GM23338 (cell line): ENCODE data around the gene ACVR2A. TPM values are rescaled to one million over a fixed set of nuclear protein-coding genes. Genes with fewer than 3 reads are reported as not detected.

Experiments used
- ATAC-seq: fragments of 200-7000 bp; cut with Tn5 transposase; 3 replicates; pipeline ENCODE4 v1.9.1; 2020
- DNase-seq: peaks from one replicate; pipeline ENCODE4 v3.0.0-alpha.2; 2015; ENCODE audit warnings: low spot score
- H2AFZ ChIP-seq: fragments of 200-600 bp; sonication (generic); 2 replicates; pipeline ENCODE4 v1.8.0; 2016; ENCODE audit warnings: antibody characterized with exemption, mild to moderate bottlenecking, moderate library complexity
- H3F3A ChIP-seq: fragments of 200-600 bp; sonication (generic); replicated peaks from 2 replicates; pipeline ENCODE4 v1.8.0; 2017; ENCODE audit warnings: antibody characterized with exemption, mixed run types, low read depth
- H3K27ac ChIP-seq: fragments of 200-600 bp; sonication (generic); 2 replicates; pipeline ENCODE4 v1.6.1; 2016; ENCODE audit warnings: low read depth
- H3K27me3 ChIP-seq: fragments of 200-600 bp; sonication (generic); 2 replicates; pipeline ENCODE4 v1.8.0; 2016; ENCODE audit warnings: mild to moderate bottlenecking, mixed run types, moderate library complexity; ENCODE audit not compliant: insufficient read depth
- H3K36me3 ChIP-seq: fragments of 200-600 bp; sonication (generic); 2 replicates; pipeline ENCODE4 v1.8.0; 2016; ENCODE audit warnings: mild to moderate bottlenecking; ENCODE audit not compliant: insufficient read depth
- H3K4me1 ChIP-seq: fragments of 200-600 bp; sonication (generic); 2 replicates; pipeline ENCODE4 v1.8.0; 2016; ENCODE audit warnings: mild to moderate bottlenecking, moderate library complexity; ENCODE audit not compliant: insufficient read depth
- H3K4me2 ChIP-seq: fragments of 200-600 bp; sonication (generic); 2 replicates; pipeline ENCODE4 v1.7.1; 2017; ENCODE audit warnings: mixed run types
- H3K4me3 ChIP-seq: fragments of 200-600 bp; sonication (generic); 2 replicates; pipeline ENCODE4 v1.6.1; 2016; ENCODE audit warnings: mixed run types
- H3K79me2 ChIP-seq: fragments of 200-600 bp; sonication (generic); replicated peaks from 2 replicates; pipeline ENCODE4 v1.8.0; 2017; ENCODE audit warnings: mild to moderate bottlenecking; ENCODE audit not compliant: insufficient read depth
- H3K9me2 ChIP-seq: fragments of 200-600 bp; sonication (generic); 2 replicates; pipeline ENCODE4 v1.8.0; 2017; ENCODE audit not compliant: insufficient read depth
- H4K20me1 ChIP-seq: fragments of 200-600 bp; sonication (generic); replicated peaks from 2 replicates; pipeline ENCODE4 v1.8.0; 2017; ENCODE audit warnings: mild to moderate bottlenecking; ENCODE audit not compliant: insufficient read depth
- H3K27ac Mint-ChIP-seq: 2 replicates; pipeline ENCODE4 v1.8.0; 2020; ENCODE audit warnings: inconsistent platforms, mild to moderate bottlenecking, moderate library complexity, mixed read lengths
- H3K27me3 Mint-ChIP-seq: 3 replicates; pipeline ENCODE4 v1.8.0; 2022; ENCODE audit warnings: low read depth, mild to moderate bottlenecking, moderate library complexity, mixed read lengths, inconsistent platforms; ENCODE audit not compliant: insufficient read depth, poor library complexity
- H3K36me3 Mint-ChIP-seq: 3 replicates; pipeline ENCODE4 v1.8.0; 2021; ENCODE audit warnings: low read depth, mild to moderate bottlenecking, inconsistent platforms, moderate library complexity, mixed read lengths
- H3K4me1 Mint-ChIP-seq: 3 replicates; pipeline ENCODE4 v1.8.0; 2020; ENCODE audit warnings: mild to moderate bottlenecking, inconsistent platforms, mixed read lengths
- H3K4me3 Mint-ChIP-seq: 3 replicates; pipeline ENCODE4 v1.8.0; 2021; ENCODE audit warnings: moderate library complexity, mild to moderate bottlenecking, inconsistent platforms, mixed read lengths
- H3K9me3 Mint-ChIP-seq: 3 replicates; pipeline ENCODE4 v1.8.0; 2020; ENCODE audit warnings: moderate library complexity, mild to moderate bottlenecking, inconsistent platforms, mixed read lengths
- CREB1 ChIP-seq: fragments of 250-450 bp; sonication (Bioruptor Pico); IDR thresholded peaks from 2 replicates; pipeline ENCODE4 v1.5.0; 2020; ENCODE audit warnings: low read depth, mild to moderate bottlenecking, moderate library complexity
- CTCF ChIP-seq, 2 experiments: fragments of 200-600 bp in 1 of 2; sonication (generic) in 1 of 2; conservative IDR thresholded peaks; 2 replicates each; pipeline versions ENCODE4 v1.5.1 to v1.6.1; 2016 to 2017; ENCODE audit warnings: antibody characterized with exemption in 2 of 2, low read depth in 2 of 2, mild to moderate bottlenecking in 2 of 2, moderate library complexity in 1 of 2
- EZH2 ChIP-seq: fragments of 200-600 bp; sonication (generic); IDR thresholded peaks from one replicate; pipeline ENCODE4 v1.8.0; 2017; ENCODE audit warnings: antibody characterized with exemption, mild to moderate bottlenecking, low read depth; ENCODE audit not compliant: unreplicated experiment
- POLR2AphosphoS5 ChIP-seq: IDR thresholded peaks from 2 replicates; pipeline ENCODE4 v1.6.1; 2016; ENCODE audit warnings: antibody characterized with exemption, low read depth
- STAT1 ChIP-seq: IDR thresholded peaks from one replicate; pipeline ENCODE4 v1.6.1; 2016; ENCODE audit warnings: antibody characterized with exemption; ENCODE audit not compliant: unreplicated experiment
- ZNF331 ChIP-seq: fragments of 250-450 bp; sonication (Bioruptor Pico); IDR thresholded peaks from 2 replicates; pipeline ENCODE4 v1.5.0; 2020; ENCODE audit warnings: low read depth, mild to moderate bottlenecking, moderate library complexity
- ZNF462 ChIP-seq: fragments of 250-450 bp; sonication (Bioruptor Pico); IDR thresholded peaks from 2 replicates; pipeline ENCODE4 v1.5.0; 2020; ENCODE audit warnings: mild to moderate bottlenecking, moderate library complexity
- polyA plus RNA-seq: library from polyadenylated mRNA; unstranded; fragments of >200 nt; fragmentation: Nextera tagmentation; extraction: Ambion mirVana; gene quantifications from 2 replicates; pipeline ENCODE4 v1.2.1, GENCODE V29; 2016
- total RNA-seq: library from RNA; depleted of rRNA; stranded (reverse); fragments of >200 nt; shearing (Covaris generic); gene quantifications from 2 replicates; pipeline ENCODE4 v1.2.3, GENCODE V29; 2014
- TF ChIP-seq, protein P1 (sequence below): IDR thresholded peaks from 2 replicates; pipeline ENCODE4 v1.6.1; 2016; ENCODE audit warnings: antibody characterized with exemption

The ACVR2A gene
- total and polyA plus RNA-seq, 2 experiments from 2014 or later, result 11.8 to 15.6 TPM

DNA sequence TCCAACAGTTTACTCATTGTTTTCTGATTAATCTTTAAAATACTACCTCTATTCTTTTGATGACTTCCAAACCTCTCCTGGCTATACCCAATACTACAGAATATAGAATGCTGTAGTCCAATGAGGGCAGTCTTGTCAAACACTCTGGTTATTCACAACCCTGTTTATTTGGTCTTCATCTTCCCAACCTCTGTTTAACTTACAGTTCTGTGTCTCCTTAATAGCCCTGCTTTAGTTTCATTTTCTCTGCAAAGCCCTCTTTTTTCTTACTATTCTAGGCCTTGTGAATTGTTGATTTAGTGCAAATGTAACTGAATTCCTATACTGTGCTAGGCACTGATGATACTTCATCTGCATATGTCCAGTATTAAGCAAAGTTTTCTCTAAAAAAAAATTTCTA is 40.0 kb downstream of the ACVR2A start:
- Histone ChIP-seq H3K4me2 (no peak overlapping the region), H3K27me3 (no peaks in the 10 kb centered on the region), H3K4me1 (peaks cover 38% of the 10 kb centered on the region), H3F3A (no peaks in the 10 kb centered on the region), H4K20me1 (peaks cover 6% of the 10 kb centered on the region; the same call in 1 of the 2 replicates), H3K36me3 (no peaks in the 10 kb centered on the region), H3K4me3 (no peak overlapping the region), H3K79me2 (peaks cover 100% of the 10 kb centered on the region), H3K9me2 (no peaks in the 10 kb centered on the region), H2AFZ (no peak overlapping the region), H3K27ac (no peak overlapping the region)
- no peak overlapping the region for H3K27ac Mint-ChIP-seq
- no peaks in the 10 kb centered on the region for H3K27me3 Mint-ChIP-seq
- TF ChIP-seq POLR2AphosphoS5 (no peak), CREB1 (CRISPR knock-in tag) (no peak), ZNF462 (CRISPR knock-in tag) (no peak)
- TF ChIP-seq, protein P1, sequence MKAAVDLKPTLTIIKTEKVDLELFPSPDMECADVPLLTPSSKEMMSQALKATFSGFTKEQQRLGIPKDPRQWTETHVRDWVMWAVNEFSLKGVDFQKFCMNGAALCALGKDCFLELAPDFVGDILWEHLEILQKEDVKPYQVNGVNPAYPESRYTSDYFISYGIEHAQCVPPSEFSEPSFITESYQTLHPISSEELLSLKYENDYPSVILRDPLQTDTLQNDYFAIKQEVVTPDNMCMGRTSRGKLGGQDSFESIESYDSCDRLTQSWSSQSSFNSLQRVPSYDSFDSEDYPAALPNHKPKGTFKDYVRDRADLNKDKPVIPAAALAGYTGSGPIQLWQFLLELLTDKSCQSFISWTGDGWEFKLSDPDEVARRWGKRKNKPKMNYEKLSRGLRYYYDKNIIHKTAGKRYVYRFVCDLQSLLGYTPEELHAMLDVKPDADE, result no peak
- no peaks in the 10 kb centered on the region for H3K36me3 Mint-ChIP-seq
- H3K4me3 Mint-ChIP-seq, result no peak overlapping the region
- no peaks in the 10 kb centered on the region for H3K9me3 Mint-ChIP-seq
- peaks cover 40% of the 10 kb centered on the region for H3K4me1 Mint-ChIP-seq
- ATAC-seq (no peak), DNase-seq (no peak)

DNA sequence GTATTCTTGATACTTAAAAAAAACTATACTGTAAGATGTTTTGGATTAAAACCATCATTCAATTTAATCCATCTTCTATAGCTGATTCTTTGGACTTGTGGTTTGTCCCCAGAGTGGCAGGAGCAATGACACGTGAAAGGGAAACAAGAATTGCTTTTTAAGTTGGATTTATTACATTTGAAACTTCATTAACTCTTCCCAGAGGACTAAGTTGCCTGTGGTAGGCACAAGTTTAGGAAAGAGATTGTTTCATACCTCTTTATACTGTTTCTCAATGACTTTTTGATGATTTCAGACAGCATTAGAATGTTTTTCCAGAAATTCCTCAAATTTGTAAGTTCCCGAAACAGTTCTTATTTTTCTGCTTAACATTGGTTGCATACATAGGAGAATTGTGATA is 41.3 kb downstream of the ACVR2A start:
- peaks cover 100% of the 10 kb centered on the region for H3K79me2 ChIP-seq
- TF ChIP-seq POLR2AphosphoS5, result no peak
- no peak for TF ChIP-seq ZNF331
- no peak for TF ChIP-seq STAT1
- TF ChIP-seq CTCF (conservative IDR thresholded peaks at IDR 0.05; ENCODE audit: low read depth in 2 of 2), result no peak
- TF ChIP-seq EZH2, result no peak

More for the DNA sequence above, 41.3 kb downstream of the ACVR2A start:
- no peaks in the 10 kb centered on the region; the same call in 1 of the 2 replicates for H4K20me1 ChIP-seq
- no peak overlapping the region for H3K4me2 ChIP-seq
- Mint-ChIP-seq H3K4me1 (peaks cover 32% of the 10 kb centered on the region), H3K9me3 (no peaks in the 10 kb centered on the region), H3K4me3 (no peak overlapping the region), H3K27me3 (no peaks in the 10 kb centered on the region), H3K36me3 (no peaks in the 10 kb centered on the region), H3K27ac (no peak overlapping the region)
- H3K4me1 ChIP-seq, result peaks cover 30% of the 10 kb centered on the region
- DNase-seq (no peak), ATAC-seq (no peak)
- H3K4me3 ChIP-seq, result no peak overlapping the region
- no peaks in the 10 kb centered on the region for H3K9me2 ChIP-seq
- H2AFZ ChIP-seq, result no peak overlapping the region
- H3F3A ChIP-seq, result no peaks in the 10 kb centered on the region
- no peaks in the 10 kb centered on the region for H3K27me3 ChIP-seq
- no peaks in the 10 kb centered on the region for H3K36me3 ChIP-seq
- no peak overlapping the region for H3K27ac ChIP-seq
